Peyer's patch (tissue), 4 donors: ENCODE data around the gene KCTD18. TPM values are rescaled to one million over a fixed set of nuclear protein-coding genes. Genes with fewer than 3 reads are reported as not detected.

ENCODE experiments used
- total RNA-seq, 4 donors: library from RNA; depleted of rRNA; stranded (reverse); fragments of >200 nt; gene quantifications; one replicate each; pipeline ENCODE4 v1.1.0, GENCODE V29; 2016

Gene KCTD18
- total RNA-seq, 4 donors from 2014 or later = 14.0 to 33.0 (median 16.8) TPM

Other genes with a start within 250 kb of the KCTD18 start
- 100 to 1,000 TPM in 3 of 4 donors, 10 to 100 TPM in 1; 99.0 to 142 (median 124) TPM for gene SPATS2L, start 203.4 kb downstream of the KCTD18 start, total RNA-seq
- gene SGO2, start 16.1 kb upstream of the KCTD18 start, total RNA-seq = 1 to 10 TPM; 2.5 to 10.0 (median 6.7) TPM
- gene AOX1, start 75.9 kb upstream of the KCTD18 start, total RNA-seq = 10 to 100 TPM in 3 of 4 donors, 1 to 10 TPM in 1; 7.9 to 36.3 (median 30.0) TPM